Measurements from ENCODE around the gene AIG1.

DNA sequence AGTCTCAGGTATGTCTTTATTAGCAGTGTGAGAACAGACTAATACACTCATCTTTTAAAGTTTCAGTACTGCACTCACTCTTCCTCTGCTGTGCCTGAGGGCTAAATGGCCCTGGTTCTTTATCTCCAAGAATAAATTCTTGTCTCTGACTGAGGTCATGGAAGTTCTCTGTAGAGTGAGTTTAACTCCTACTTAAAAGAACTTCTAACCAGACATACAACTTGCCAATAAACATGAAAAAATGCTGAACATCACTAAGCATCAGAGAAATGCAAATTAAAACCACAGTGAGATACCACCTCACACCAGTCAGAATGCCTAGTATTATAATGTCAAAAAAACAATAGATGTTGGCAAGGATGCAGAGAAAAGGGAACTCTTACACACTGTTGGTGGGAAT, 316.2 kb downstream of the AIG1 start:
- TF ChIP-seq CTCF (IDR thresholded peaks at IDR 0.05; ENCODE audit: poor library complexity): no peak
- TF ChIP-seq EZH2 (IDR thresholded peaks at IDR 0.05; ENCODE audit: borderline replicate concordance): no peak
- no peak for TF ChIP-seq EZH2phosphoT487 (IDR thresholded peaks at IDR 0.05; ENCODE audit: low read depth, severe bottlenecking, unreplicated experiment)

Data from hepatocyte (in vitro differentiated cells).